SW480 (cell line): ENCODE measurements around the gene ENTPD5.
A peak's percentile ranks its signal among the peaks of the same experiment; 100 is the strongest.

ENCODE experiments used
- DNase-seq: peaks from one replicate; pipeline ENCODE4 v3.0.0-alpha.2; 2016; ENCODE audit warnings: low spot score

The ENTPD5 gene, protein sequence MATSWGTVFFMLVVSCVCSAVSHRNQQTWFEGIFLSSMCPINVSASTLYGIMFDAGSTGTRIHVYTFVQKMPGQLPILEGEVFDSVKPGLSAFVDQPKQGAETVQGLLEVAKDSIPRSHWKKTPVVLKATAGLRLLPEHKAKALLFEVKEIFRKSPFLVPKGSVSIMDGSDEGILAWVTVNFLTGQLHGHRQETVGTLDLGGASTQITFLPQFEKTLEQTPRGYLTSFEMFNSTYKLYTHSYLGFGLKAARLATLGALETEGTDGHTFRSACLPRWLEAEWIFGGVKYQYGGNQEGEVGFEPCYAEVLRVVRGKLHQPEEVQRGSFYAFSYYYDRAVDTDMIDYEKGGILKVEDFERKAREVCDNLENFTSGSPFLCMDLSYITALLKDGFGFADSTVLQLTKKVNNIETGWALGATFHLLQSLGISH

DNA sequence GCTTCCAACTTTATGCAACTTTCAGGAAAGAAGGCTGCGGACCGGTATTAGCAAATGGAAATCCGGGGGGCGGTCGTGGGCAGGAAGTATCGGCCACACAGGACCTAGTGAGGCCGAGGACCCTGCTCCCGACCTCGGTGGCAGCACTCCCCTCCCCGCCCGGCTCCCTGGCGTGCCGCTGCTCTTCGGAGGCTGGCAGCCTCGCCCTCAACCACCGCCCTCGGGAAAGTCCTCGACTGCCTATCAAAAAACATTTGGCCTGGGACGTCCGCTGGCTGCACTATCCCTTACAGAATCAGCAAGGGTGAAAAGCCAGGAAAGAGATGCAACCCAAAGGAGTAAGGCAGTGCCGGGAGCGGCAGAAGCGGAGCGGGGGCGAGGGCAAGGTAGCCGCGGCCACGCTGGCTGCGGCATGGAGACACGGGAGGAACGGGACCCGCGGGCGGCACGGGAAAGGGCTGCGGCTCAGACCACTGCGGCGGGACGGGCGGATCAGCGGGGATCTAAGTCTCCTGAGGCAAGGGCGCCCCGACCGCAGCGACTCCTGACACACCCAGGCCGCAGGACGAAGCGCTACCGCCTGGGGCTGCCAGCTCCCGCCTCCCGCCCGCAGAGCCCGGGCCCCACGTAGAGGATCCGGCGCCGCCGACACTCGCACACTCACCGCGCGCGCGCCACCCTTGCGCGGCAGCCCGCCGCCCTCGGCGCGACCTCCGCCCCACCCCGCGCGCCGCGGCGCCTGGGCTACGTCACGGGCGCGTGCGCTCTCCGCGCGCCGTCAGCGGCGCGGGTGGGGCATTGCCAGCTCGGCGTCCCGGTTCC is at the start of gene ENTPD5, which contains the start of gene BBOF1:
Gene ENTPD5 (minus strand): TSS at position 703 of the 822 bp plus-strand sequence. CDS start 31,186 bp downstream, outside the sequence.
Gene BBOF1 (plus strand): TSS at position 764 of the 822 bp plus-strand sequence. CDS start 130 bp downstream, outside the sequence.
- peak; percentile 87 for DNase-seq

DNA sequence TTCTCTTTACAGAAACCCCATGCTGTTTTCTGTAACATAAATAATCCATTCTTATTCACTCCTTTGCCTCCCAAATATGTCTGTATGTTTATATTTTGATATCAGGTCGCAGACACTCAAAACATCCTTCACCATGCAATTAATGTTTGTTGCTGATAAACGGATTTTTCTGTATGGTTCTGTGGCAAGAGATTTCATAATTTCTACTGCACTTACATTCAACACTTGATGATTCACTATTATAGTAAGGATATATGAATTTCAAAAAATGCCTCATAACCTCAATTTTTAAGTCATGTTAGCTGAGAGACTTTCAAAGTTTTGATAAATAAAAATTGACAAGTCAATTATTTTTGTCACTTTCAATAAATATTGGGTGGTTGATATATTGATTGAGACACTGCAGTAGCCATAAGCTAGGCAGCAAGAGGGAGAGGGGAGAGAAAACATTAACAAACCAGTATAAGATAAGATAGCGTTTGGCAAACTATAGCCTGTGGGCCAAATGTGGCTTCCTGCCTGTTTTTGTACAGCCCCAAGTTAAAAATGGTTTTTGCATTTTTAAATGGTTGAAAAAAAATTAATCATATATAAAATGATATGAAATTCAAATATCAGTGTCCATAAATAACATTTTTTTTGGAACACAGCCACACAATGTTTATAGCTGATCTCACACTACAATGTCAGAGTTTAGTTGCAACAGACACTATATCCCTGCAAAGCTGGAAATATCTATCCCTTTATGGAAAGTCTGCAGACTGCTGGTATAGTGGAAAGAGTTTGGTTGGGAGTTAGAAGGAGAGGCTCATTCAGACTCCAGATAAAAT is 46.9 kb upstream of the ENTPD5 start:
- no peak for DNase-seq

DNA sequence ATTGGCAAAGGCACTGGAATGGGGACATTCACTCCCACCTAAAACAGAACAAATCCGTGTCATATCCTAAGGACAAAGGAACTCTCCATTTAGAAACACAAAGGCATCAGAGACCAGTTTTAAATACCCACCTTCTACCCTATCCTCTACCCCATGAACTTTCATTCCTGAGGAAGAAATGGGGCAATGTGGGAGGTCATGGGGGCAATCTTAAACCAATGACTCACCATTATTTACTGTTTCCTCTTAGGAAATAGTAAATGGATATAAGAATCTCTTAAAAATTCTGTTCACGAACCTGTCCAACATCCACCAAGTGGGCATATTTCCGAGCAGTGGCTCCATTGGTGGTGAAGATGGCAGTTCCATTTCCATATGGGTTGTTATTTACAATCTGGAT is 45.8 kb upstream of the ENTPD5 start:
- no peak for DNase-seq

DNA sequence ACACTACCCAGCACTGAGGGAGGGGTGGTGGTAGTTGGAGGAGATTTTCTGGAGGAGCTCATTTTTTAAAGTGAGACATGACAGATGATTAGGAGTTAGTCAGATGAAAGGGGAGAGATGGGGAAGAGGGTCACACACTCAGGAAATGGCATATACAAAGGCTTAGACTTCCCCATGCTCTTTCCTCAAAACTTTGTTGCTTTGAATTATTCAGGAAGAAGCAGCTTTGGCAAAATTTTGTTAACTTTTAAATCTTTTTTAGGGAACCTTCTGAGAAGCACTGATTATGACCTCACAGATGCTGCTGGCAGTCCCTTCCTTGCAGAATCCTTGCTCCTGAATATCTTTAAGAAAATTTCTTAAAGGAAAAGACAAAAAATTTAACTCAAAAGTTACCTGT is 45.3 kb upstream of the ENTPD5 start:
- DNase-seq, result no peak

DNA sequence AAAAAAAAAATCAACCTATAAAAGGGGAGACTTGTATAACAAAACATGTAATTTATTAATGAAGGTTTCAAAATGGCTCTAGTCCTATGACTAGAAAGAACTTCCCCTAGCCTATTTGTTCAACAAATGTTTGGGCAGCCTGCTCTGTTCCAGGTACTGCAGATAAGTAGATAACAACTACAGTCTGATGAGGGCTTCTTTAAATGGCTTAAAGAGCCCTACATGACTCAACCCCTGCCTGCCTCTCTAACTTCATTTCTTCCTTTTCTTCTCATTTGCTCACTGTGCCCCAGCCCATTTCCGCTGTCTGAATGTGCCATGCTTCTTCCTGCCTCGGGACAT is 43.7 kb upstream of the ENTPD5 start:
- no peak for DNase-seq

DNA sequence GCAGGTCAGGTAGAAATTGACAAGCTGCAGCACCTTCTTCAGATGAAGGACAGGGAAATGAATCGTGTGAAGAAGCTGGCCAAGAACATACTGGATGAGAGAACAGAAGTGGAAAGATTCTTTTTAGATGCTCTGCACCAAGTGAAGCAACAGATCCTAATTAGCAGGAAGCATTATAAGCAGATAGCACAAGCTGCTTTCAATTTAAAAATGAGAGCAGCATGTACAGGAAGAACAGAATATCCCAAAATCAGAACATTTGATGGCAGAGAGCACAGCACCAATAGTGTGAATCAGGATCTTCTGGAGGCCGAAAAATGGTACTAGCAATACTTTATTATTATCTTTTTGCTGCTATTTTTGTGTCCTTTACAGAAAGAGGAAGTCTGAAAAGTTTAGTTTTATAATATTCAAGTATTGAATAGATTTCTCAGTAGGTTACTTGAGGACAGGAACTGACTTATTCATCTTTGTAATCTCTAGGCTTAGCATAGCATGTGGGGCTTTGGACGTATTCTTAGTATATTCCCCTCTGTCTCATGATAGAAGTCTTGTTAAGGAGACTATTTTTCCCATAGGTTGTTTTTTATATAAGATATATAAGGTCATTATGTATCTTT is 30.9 kb upstream of the ENTPD5 start:
- DNase-seq, result no peak

DNA sequence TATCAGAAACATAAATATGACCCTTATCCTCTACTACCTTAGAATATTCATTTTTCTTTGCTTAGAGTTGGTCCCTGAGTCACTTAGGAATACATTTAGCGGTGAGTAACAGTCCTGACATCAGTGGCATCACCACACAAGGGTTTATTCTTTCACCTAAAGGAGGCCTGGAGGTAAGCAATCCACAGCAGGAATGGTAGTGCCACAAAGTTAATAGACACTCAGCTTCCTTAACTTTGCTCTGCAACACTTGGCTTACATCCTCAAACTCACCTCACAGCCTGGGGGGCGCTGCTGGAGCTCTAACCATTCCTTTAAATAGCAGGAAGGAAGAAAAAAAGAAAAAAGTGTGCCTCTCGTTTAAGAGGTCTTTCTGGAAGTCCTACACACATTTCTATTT is 29.2 kb upstream of the ENTPD5 start:
- DNase-seq, result no peak

DNA sequence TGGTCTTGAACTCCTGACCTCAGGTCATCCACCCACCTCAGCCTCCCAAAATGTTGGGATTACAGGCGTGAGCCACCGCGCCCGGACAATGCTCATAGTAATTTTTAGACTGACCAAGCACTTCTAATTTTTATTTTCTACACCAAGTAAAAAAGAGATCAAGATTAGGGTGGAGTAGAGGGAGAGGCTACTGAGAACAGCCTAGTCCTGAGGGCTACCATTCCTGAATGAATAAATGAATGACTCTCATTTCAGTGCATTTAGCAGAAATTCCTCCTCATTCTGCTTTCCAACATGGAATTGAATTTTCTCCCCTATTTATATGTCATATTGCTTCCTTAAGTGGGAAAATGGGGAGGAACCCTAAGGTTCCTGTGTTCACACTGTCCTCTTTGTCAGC is 26.4 kb upstream of the ENTPD5 start:
- DNase-seq, result no peak

DNA sequence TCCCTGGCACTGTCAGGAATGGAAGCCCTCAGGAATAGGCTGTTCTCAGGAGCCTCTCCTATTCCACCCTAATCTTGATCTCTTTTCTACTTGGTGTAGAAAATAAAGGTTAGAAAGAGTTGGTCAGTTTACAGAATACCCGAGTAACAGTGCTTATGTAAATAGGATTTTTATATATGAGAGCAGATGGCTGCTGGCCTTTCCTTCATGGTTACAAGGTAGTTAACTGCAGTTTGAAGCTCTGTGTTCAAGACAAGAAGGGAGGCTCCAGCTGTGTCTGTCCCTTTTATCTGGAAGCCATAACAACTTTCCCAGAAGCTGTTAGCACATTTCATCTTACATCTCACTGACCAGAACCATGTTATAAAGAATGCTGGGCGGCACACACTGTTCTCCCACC is 23.2 kb upstream of the ENTPD5 start:
- DNase-seq, result no peak

DNA sequence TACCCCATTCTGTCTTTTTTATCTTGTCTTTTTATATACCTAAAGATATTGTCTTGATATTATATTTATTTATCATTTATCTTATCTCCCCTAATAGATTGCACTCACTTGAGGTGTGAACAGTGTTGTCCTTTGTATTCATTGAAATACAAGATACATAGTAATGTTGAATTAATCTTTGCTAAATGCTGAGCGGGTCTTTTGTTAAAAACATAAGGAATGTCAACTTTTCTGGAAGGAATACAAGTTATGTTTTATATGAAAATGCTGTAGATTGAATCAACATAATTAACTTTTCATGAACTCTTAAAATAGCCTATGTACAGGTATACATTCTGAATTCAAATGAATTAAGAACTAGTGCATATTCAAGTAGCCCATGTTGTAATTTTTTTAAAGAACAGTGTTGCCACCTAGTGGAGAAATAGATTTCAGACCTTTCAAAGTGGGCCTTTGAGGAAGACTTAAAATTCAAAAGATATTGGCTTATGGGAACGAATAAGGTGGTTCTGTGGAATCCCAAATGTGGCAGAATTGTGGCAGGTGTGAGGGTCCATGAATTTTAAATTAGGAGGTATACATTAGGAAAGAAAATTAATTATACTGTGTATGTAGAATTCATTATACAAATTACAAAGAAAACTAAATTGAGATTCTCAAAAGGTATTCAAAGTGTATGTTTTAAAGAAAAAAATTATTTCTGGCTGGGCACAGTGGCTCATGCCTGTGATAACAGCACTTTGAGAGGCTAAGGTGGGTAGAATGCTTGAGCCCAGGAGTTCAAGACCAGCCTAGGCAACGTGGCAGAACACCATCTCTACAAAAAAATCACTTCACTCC is 19.2 kb upstream of the ENTPD5 start:
- peak; percentile 77 for DNase-seq

DNA sequence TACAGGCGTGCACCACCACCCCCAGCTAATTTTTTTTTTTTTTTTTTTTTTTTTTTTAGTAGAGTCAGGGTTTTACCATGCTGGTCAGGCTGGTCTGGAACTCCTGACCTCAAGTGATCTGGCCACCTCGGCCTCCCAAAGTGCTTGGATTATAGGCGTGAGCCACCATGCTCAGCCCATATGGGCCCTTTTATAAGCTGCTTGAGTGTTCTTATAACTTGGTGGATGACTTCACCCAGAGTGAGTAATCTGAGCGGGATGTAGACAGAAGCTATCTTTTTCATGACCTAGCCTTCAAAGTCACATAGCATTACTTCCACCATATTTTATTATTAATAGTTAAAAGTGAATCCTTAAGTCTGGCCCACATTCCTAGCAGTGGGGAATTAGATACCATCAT is 16.5 kb upstream of the ENTPD5 start:
- no peak for DNase-seq

DNA sequence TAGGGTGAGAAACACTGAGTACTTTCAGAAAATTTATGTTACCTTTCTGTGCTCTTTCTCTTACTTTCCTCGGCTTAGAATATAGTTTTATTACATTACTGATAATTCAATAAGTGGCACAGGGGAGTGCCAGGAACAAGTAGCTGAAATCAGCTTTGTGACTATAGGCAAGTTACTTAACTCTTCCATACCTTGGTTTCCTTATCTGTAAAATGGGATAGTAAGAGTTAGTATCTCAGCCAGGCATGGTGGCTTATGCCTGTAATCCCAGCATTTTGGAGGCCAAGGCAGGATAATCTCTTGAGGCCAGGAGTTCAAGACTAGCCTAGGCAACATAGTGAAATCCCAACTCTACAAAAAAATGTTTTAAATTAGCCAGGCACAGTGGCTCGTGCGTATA is 15.5 kb upstream of the ENTPD5 start:
- no peak for DNase-seq

DNA sequence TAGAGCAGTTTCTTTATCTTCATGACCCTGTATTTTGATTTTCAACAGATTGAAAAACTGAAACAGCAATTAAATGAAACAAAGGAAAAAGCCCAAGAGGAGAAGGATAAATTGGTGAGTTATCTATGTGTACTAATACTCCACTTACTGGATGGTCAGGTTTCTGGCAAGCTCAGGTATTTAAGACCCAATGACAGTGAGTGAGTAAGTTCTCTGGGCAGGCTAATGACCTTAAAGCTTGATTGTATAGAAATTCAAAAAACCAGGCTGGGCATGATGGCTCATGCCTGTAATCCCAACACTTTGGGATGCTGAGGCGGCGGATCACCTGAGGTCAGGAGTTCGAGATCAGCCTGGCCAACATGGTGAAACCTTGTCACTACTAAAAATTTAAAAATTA is 10.0 kb upstream of the ENTPD5 start:
- DNase-seq, result no peak

DNA sequence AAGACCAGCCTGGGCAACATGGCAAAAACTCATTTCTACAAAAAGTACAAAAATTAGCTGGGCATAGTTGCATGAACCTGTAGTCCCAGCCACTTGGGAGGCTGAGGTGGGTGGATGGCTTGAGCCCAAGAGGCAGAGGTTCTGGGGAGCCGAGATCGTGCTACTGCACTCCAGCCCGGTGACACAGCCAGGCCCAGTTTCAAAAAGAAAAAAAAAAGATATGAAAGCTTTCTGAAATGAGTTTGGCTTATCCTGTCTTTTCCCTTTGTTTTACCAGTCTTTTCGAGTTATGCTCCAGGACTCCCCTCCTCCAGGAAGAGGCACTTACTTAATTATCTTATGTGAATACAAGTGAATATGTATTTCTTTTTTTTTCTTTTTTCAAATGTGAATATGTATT is 3.3 kb upstream of the ENTPD5 start:
- DNase-seq, result no peak

DNA sequence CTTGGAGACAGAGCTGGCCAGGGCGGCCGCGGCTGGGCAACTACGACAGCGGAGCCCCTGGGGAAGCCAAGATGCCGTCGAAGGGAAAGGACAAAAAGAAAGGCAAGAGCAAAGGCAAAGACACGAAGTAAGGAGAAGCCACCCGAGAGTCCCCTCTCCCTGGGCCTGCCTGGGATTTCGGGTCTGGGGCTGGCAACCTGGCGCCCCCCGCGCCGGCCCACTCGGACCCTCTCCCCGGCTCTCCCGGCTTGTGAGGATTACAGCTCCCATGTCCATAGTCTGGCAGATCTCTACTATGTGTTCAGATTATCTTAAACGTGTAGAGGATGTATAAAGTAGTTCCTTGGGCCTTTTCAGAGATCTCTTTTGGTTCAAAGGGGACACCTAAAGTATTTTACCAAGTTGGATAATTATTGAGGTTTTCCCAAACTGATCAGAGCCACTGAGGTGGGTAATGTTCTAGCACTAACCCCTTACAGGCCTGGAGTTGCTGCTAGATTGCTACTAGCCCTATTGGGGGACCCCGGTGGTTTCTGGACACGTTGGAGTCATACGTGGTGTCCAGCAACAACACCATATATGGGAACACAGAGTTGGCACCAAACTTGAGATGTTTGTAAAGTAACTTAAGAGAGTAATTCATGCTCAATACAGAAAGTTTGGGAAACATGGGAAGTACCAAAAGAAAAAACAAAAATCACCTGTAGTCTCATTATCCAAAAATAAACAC is 485 bp upstream of the ENTPD5 start:
- no peak for DNase-seq

DNA sequence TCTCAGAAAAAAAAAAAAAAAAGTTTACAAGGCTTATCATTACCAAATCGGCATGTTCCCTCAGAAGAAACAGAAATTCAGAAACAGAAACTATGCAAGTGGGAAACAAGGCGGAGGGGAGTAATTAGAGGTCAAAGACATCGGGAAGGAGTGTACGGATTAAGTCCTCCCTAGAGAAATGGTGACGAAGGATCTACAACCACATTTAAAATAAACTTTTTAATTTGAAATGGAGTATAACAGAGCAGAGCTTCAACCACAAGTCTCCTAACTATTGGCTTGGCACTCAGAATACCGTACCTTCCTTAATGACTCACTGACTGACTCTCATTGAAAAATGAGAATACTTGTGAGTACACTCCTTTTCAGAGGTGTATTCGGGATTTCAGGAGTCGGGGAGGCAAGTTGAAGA is 908 bp downstream of the ENTPD5 start:
- DNase-seq, result peak; percentile 70

DNA sequence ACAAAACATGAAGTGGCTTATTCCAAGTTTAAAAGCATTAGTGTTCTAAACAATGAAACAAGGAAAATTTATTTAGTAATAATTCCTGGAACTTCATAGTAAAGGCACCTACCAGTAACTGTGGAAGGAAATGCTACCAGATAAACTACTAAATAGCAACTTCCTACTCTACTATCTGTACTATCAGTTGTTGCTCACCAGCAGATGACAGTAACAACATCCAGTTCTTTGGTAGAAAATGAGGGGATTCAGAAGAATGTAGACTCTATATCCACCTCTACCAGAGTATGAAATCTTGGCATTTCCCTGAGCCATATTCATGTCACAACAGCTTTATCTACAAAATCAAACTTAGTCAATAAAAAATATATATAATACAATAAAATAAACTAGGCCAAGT is 3.1 kb downstream of the ENTPD5 start:
- no peak for DNase-seq

DNA sequence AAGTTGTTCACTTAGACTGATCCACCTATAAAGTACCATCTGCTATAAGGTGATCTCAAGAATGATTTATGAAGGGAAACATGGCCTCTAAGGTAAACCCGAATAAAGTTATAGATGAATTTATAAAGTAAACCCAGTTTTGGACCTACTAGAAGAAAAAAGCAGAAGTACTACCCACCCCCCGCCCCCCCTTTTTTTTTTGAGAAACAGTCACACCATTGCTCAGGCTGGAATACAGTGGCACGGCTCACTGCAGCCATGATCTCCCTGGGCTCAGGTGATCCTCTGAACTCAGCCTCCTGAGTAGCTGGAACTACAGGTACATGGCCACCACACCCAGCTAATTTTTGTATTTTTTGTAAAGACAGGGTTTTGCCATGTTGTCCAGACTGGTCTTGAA is 3.9 kb downstream of the ENTPD5 start:
- no peak for DNase-seq

DNA sequence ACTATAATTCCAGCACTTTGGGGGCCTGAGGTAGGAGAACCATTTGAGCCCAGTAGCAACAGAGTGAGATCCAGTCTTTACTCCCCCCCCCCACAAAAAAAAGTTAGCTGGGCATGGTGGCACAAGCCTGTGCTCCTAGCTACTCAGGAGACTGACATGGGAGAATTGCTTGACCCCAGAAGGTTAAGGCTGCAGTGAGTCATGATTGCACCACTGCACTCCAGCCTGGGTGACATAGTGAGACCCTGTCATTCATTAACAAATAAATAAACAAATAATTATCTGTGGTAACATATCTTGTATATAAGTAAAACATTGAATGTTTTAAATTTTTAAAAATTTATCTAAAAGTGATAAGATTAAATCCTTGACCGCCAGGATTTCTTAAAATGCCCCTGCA is 4.8 kb downstream of the ENTPD5 start:
- DNase-seq, result no peak

DNA sequence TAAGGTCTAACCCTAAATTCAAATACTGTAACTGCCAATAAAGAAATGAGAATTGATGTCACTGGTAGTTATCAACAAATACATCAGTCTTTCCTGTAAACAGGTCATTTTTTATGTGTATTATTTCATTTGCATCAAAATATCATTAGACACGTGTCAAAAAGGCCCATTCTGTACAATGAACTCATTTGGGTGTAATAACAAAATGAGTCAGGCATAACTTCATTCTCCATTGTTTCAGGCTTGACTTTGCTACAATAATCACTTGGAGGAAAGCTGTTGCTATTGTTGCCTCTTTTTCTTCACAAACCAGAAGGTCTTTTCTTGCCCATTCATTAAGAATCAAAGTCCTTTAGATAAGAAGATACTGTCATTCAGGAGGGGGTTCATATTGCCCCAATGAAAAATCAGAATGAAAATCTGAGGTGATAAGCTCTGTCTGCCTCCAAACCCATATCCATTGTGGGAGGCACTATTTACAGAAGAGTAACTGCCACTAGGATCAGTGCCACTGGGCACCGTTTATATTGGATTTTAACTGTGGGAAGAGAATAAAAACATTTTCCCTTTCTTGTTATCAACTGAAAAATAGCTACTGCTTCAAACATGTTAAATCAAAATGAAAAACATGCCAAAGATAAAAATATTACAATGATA is 10.1 kb downstream of the ENTPD5 start:
- no peak for DNase-seq
